GM12872 (cell line): ENCODE data around the gene TTLL9.

Experiments used
- TF ChIP-seq, protein P1 (sequence below): IDR thresholded peaks from 3 replicates; pipeline ENCODE4 v1.5.1; 2011; ENCODE audit warnings: low read depth, mild to moderate bottlenecking, low read length, moderate library complexity; ENCODE audit not compliant: insufficient read depth

The TTLL9 gene

DNA sequence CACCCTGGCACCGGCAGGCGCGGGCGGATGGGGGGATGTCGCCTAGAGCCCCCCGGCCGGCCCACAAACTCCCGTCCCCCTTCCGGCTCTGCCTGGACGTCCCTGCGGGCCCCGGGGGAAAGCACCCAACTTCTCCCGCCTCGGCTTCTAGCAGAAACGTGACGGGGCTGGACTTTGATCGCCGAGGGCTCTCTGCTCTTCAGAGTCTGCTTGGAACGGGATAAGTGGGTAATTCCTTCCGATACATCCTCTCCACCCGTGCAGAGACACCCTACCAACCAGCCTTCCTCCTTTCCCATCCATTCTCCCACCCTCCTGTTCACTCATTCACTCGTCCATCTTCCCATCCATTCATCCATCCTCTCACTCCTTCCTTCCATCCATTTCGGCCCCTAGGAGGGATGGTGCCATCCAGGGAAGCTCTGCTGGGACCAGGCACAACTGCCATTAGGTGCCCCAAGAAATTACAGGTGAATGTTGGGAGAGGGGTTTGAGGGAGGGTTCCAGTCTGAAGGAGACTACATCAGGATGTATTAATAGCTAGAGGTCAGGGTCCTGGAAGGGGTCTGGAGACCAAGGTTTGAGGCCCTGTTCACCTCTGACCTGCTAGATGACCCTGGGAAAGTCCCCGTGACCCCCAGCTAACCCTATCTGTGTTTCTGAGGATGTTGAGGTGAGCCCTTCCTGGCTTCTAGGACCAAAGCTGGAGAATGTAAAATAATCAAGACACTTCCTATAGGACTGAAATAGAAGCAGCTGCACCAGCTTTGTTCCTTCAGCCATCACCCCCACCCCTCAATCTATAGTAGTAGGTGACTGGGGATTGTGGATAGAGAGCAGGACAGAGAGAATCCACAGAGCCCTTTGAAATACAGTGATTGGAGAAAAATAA lies 538 bp downstream of the TTLL9 start:
- TF ChIP-seq, protein P1, sequence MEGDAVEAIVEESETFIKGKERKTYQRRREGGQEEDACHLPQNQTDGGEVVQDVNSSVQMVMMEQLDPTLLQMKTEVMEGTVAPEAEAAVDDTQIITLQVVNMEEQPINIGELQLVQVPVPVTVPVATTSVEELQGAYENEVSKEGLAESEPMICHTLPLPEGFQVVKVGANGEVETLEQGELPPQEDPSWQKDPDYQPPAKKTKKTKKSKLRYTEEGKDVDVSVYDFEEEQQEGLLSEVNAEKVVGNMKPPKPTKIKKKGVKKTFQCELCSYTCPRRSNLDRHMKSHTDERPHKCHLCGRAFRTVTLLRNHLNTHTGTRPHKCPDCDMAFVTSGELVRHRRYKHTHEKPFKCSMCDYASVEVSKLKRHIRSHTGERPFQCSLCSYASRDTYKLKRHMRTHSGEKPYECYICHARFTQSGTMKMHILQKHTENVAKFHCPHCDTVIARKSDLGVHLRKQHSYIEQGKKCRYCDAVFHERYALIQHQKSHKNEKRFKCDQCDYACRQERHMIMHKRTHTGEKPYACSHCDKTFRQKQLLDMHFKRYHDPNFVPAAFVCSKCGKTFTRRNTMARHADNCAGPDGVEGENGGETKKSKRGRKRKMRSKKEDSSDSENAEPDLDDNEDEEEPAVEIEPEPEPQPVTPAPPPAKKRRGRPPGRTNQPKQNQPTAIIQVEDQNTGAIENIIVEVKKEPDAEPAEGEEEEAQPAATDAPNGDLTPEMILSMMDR: no peak

DNA sequence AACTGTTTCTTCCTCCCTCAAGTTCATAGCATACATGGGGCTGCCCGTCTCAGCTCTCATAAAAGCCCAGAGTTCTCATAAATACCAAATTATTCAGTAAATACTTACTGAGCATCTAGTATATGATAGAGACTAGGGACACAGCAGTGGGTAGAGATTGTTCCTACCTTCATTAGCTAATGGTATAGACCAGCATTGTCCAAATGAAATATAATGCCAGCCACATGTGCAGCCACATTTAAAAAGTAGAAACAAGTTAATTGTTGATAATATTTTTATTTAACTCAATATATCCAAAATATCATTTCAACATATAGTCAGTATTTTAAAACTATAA lies 1.2 kb downstream of the TTLL9 start:
- TF ChIP-seq, protein P1: no peak

DNA sequence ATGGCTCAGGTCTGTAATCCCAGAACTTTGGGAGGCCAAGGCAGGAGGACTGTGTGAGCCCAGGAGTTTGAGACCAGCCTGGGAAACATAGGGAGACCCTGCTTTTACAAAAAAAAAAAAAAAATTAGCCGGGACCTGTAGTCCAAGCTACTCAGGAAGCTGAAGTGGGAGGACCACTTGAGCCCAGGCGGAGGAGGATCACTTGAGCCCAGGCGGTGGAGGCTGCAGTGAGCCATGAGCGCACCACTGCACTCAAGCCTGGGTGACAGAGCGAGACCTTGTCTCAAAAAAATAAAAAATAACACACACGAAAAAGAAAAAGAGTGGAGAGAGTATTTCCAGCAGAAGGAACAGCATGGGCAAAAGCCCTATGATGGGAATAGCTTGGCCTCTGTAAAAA lies 2.0 kb downstream of the TTLL9 start:
- TF ChIP-seq, protein P1: no peak

DNA sequence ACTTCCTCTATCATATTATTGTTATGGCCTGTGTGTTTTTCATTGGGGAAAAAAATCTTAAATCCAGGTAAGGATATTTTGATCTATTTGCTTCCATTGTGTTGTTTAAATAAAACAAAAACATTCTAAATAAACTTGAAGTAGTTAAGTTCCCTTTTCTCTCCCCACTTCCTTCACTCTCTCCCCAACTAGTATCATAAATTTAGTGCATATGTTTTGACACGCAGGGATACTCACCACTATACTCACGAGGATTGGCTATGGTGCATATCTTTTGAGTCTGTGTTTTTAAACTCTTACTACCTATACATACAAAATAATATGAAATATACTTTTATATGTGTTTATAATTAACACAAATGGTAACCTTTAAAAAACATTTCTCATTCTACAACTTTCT lies 5.2 kb downstream of the TTLL9 start:
- TF ChIP-seq, protein P1: no peak

DNA sequence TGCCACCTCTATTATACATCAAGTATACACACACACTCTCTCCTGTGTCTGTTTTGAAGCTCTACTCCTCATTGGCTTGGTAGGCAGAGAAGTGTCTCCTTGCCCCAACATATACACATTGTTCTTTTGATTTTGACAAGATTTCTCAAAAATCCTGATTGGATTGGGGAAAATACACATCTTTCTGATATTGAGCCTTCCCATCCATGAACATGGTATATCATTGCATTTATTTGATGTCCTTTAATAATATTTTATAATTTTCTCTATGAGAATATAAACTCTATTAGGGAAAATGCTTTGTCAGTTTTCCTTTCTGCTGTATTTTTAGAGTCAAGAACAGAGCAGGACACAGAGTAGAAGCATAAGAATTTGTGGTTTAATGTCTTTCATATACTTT lies 7.2 kb downstream of the TTLL9 start:
- TF ChIP-seq, protein P1: no peak

DNA sequence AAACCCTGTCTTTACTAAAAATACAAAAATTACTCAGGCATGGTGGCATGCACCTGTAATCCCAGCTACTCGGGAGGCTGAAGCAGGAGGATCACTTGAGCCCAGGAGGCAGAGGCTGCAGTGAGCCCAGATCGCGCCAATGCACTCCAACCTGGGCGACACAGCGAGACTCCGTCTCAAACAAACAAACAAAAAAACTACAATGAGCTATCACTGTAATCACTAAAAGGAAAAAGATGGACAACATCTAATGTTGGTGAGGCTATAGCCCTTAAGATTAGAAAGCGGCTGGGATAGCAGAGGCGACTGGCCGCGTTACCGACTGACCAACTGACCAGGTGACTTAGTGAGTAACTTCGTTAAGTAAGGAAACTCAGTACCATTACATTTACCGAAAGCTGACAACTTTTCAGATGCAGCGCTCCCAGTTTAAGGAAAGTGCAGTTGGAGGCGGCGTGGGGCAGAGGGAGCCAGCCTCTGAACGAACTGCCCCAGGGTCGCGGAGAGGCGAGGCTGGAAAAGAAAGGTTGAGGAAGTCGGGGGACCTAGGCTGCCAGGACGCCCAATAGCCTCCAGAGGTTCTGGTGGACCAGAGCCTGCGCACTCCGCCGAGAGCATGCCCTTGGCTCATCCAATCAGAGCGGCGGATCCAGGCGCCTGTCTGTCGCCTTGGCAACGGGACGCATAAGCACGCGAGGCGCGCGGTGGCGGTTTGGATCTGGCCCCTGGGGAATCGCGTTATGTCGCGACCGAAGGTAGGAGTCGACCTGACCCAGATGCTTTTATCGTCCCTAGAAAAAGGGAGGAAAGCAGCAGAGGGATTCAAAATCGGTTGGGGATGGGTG lies 8.9 kb downstream of the TTLL9 start:
- TF ChIP-seq, protein P1: no peak

DNA sequence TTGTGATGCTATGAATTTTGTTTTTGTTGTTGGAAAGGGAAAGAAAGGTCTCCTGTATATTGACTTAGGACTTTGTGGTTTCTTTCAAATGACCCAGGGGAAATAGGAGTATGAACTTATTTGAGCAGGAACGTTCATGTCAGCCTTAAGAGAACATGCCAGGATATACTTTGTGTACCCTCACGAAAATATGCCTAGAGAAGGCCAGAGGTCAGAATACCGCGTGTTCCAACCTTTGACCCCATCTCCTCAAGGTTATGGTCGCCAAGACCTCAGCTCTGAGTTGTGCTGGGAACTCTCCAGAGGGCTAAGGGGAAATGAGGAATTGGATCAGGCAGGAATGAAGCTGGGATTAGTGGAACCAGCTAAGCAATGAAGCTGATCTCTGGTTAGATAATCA lies 11.5 kb downstream of the TTLL9 start:
- TF ChIP-seq, protein P1: no peak
